IMR-90 (cell line): ENCODE results near the gene MARCKSL1. TPM values are rescaled to one million over a fixed set of nuclear protein-coding genes. Genes with fewer than 3 reads are reported as not detected.

Experiments
- ATAC-seq: fragments of 200-7000 bp; cut with Tn5 transposase; 2 replicates; pipeline ENCODE4 v1.9.1; 2020; ENCODE audit warnings: low read depth, mild to moderate bottlenecking, moderate library complexity
- BruUV-seq: library from RNA; stranded (reverse); fragments of 400-500 nt; replicated peaks from 2 replicates; lab custom pipeline; 2021; lab: Mats Ljungman, UMichigan
- CTCF ChIA-PET: fragments of 300-600 bp; formaldehyde crosslinking; extraction: SDS; loops from one replicate; lab custom pipeline; 2021; ENCODE audit warnings: antibody characterized with exemption; lab: Yijun Ruan, JAX
- POLR2A ChIA-PET: fragments of 300-600 bp; sonication (Branson Sonifier 250); formaldehyde crosslinking; loops from one replicate; lab custom pipeline; 2022; ENCODE audit warnings: antibody characterized with exemption; ENCODE audit not compliant: unreplicated experiment; lab: Charles Lee
- DNase-seq: peaks from one replicate; pipeline ENCODE4 v3.0.0; 2013
- H2AFZ ChIP-seq: replicated peaks from 2 replicates; pipeline ENCODE3; 2013; ENCODE audit warnings: low read length, mild to moderate bottlenecking; ENCODE audit not compliant: poor library complexity
- H2AK5ac ChIP-seq: 2 replicates; pipeline ENCODE4 v1.6.1; 2013; ENCODE audit warnings: low read depth, low read length, inconsistent platforms
- H2AK9ac ChIP-seq: replicated peaks from 2 replicates; pipeline ENCODE3; 2013; ENCODE audit warnings: mild to moderate bottlenecking, low read depth, low read length, moderate library complexity; ENCODE audit not compliant: poor library complexity
- H2BK120ac ChIP-seq: 2 replicates; pipeline ENCODE4 v1.6.1; 2013; ENCODE audit warnings: low read depth, low read length, inconsistent platforms
- H2BK15ac ChIP-seq: 3 replicates; pipeline ENCODE4 v1.6.1; 2013; ENCODE audit warnings: low read depth, low read length, inconsistent platforms
- H2BK20ac ChIP-seq: 2 replicates; pipeline ENCODE4 v1.6.1; 2013; ENCODE audit warnings: low read depth, mild to moderate bottlenecking, inconsistent platforms, low read length, moderate library complexity
- H2BK5ac ChIP-seq: 2 replicates; pipeline ENCODE4 v1.6.1; 2013; ENCODE audit warnings: mild to moderate bottlenecking, low read depth, low read length, inconsistent platforms; ENCODE audit not compliant: poor library complexity, severe bottlenecking
- H3K14ac ChIP-seq: replicated peaks from 2 replicates; pipeline ENCODE4 v1.6.1; 2013; ENCODE audit warnings: low read depth, low read length, inconsistent platforms
- H3K18ac ChIP-seq: 2 replicates; pipeline ENCODE4 v1.6.1; 2013; ENCODE audit warnings: low read depth, low read length, control low read depth
- H3K23ac ChIP-seq: 2 replicates; pipeline ENCODE4 v1.6.1; 2013; ENCODE audit warnings: low read depth, low read length, inconsistent platforms
- H3K27ac ChIP-seq: 2 replicates; pipeline ENCODE4 v1.5.1; 2013; ENCODE audit warnings: mild to moderate bottlenecking, control low read depth, low read length; ENCODE audit not compliant: insufficient read depth
- H3K27me3 ChIP-seq: 2 replicates; pipeline ENCODE4 v1.6.1; 2013; ENCODE audit warnings: low read length; ENCODE audit not compliant: control insufficient read depth, insufficient read depth
- H3K36me3 ChIP-seq: 2 replicates; pipeline ENCODE4 v1.6.1; 2013; ENCODE audit warnings: low read length, mixed read lengths; ENCODE audit not compliant: control insufficient read depth, insufficient read depth
- H3K4ac ChIP-seq: 2 replicates; pipeline ENCODE4 v1.6.1; 2013; ENCODE audit warnings: low read depth, low read length, inconsistent platforms
- H3K4me1 ChIP-seq: 2 replicates; pipeline ENCODE4 v1.6.1; 2013; ENCODE audit warnings: low read length, mixed read lengths; ENCODE audit not compliant: control insufficient read depth, insufficient read depth
- H3K4me2 ChIP-seq: 2 replicates; pipeline ENCODE4 v1.6.1; 2013; ENCODE audit warnings: low read depth, mild to moderate bottlenecking, control low read depth, low read length, moderate library complexity
- H3K4me3 ChIP-seq: 2 replicates; pipeline ENCODE4 v1.5.1; 2013; ENCODE audit warnings: low read depth, mild to moderate bottlenecking, control low read depth, low read length, moderate library complexity; ENCODE audit not compliant: insufficient read depth
- H3K56ac ChIP-seq: 2 replicates; pipeline ENCODE4 v1.6.1; 2013; ENCODE audit warnings: low read length, inconsistent platforms; ENCODE audit not compliant: insufficient read depth; ENCODE audit errors: extremely low read depth
- H3K79me1 ChIP-seq, 2 experiments: 2 replicates each; pipeline ENCODE4 v1.6.1; 2013; ENCODE audit warnings: low read length in 2 of 2, inconsistent platforms in 1 of 2, low read depth in 1 of 2
- H3K9ac ChIP-seq: 2 replicates; pipeline ENCODE4 v1.6.1; 2013; ENCODE audit warnings: low read depth, low read length, control low read depth
- H3K9me1 ChIP-seq: 2 replicates; pipeline ENCODE4 v1.6.1; 2013; ENCODE audit warnings: low read length, inconsistent platforms; ENCODE audit not compliant: insufficient read depth
- H3K9me3 ChIP-seq: 2 replicates; pipeline ENCODE4 v1.6.1; 2013; ENCODE audit warnings: low read length; ENCODE audit not compliant: control insufficient read depth, insufficient read depth
- H4K20me1 ChIP-seq: 2 replicates; pipeline ENCODE4 v1.6.1; 2013; ENCODE audit warnings: low read length, inconsistent platforms; ENCODE audit not compliant: insufficient read depth
- H4K5ac ChIP-seq: 2 replicates; pipeline ENCODE4 v1.6.1; 2013; ENCODE audit warnings: mild to moderate bottlenecking, low read depth, low read length, control low read depth
- H4K8ac ChIP-seq, 2 experiments: 2 replicates each; pipeline ENCODE4 v1.6.1; 2013; ENCODE audit warnings: low read depth in 2 of 2, low read length in 2 of 2, control low read depth in 1 of 2, inconsistent platforms in 1 of 2
- H4K91ac ChIP-seq: 2 replicates; pipeline ENCODE4 v1.6.1; 2013; ENCODE audit warnings: low read depth, low read length, inconsistent platforms; ENCODE audit not compliant: insufficient read depth
- BHLHE40 ChIP-seq: fragments of 150-350 bp; IDR thresholded peaks from 2 replicates; pipeline ENCODE4 v1.6.1; 2016; ENCODE audit warnings: mild to moderate bottlenecking, low read depth, low read length
- CTCF ChIP-seq: conservative IDR thresholded peaks from 2 replicates; pipeline ENCODE4 v1.5.1; 2012; ENCODE audit warnings: mild to moderate bottlenecking, low read depth, low read length, improper control_type of control experiment
- FOS ChIP-seq: fragments of 150-350 bp; IDR thresholded peaks from 2 replicates; pipeline ENCODE4 v1.6.1; 2016; ENCODE audit warnings: low read depth, low read length
- MAFK ChIP-seq: IDR thresholded peaks from 2 replicates; pipeline ENCODE4 v1.6.1; 2012; ENCODE audit warnings: low read depth, low read length, improper control_type of control experiment
- RAD21 ChIP-seq: IDR thresholded peaks from 2 replicates; pipeline ENCODE4 v1.6.1; 2012; ENCODE audit warnings: low read length, improper control_type of control experiment
- SMC3 ChIP-seq: fragments of 150-350 bp; IDR thresholded peaks from 2 replicates; pipeline ENCODE4 v1.6.1; 2016; ENCODE audit warnings: low read depth, mild to moderate bottlenecking, antibody characterized with exemption, low read length, moderate library complexity
- WGBS, 2 experiments: methylation state at CpG; one replicate each; pipeline versions ENCODE4 v1.1.5 to v1.1.7; 2013; ENCODE audit warnings: missing lambda C conversion rate in 2 of 2; ENCODE audit not compliant: insufficient read length in 1 of 2; ENCODE audit errors: extremely low coverage in 2 of 2; 5-methylcytosine and 5-hydroxymethylcytosine counted together
- dilution Hi-C: fragments of 300-500 bp; cut with HindIII; formaldehyde crosslinking; loops from one replicate; pipeline ENCODE4 v1.14.3; 2018; ENCODE audit warnings: low sequenced_read_pairs; ENCODE audit not compliant: unreplicated experiment
- in situ Hi-C: fragments of 300-500 bp; cut with MboI; formaldehyde crosslinking; loops from 3 replicates; pipeline ENCODE4 v1.14.3; 2019; ENCODE audit warnings: low sequenced_read_pairs, inconsistent platforms, mixed read lengths
- intact Hi-C: fragments of 100-400 bp; cut with micrococcal nuclease; formaldehyde crosslinking; loops from 2 replicates; pipeline ENCODE4 v1.10.0; 2022
- polyA plus RNA-seq, 3 experiments: library from polyadenylated mRNA; depleted of rRNA; stranded (reverse); fragments of >200 nt; gene quantifications; 2 replicates each; pipeline ENCODE4 v1.2.3, GENCODE V29; 2012; ENCODE audit warnings: low replicate concordance in 1 of 3
- total RNA-seq: library from RNA; depleted of rRNA; stranded (reverse); fragments of >200 nt; gene quantifications from 2 replicates; pipeline ENCODE4 v1.2.3, GENCODE V29; 2012

MARCKSL1 gene
- total and polyA plus RNA-seq, 2 of the 4 experiments (the other 2 are of a cell fraction): 37.5 to 218 TPM

GRCh38 chr1:32345289-32345827 lies 9.3 kb upstream of the MARCKSL1 start:
- H3K4me2 ChIP-seq: no peak overlapping the region
- in situ Hi-C loops: no loop called here
- ChIA-PET CTCF (no interaction called here), POLR2A (interaction anchor here (0.6 kb wide), 1 partner anchor 9 kb away, joined by 3 read pairs; the partner anchor contains the start of gene MARCKSL1)
- H3K4me1 ChIP-seq: peaks cover 8% of the 10 kb centered on the region
- H4K20me1 ChIP-seq: no peaks in the 10 kb centered on the region
- H3K4ac ChIP-seq: no peak overlapping the region; the same call in 1 of the 2 replicates
- peak; percentile 55 for ATAC-seq
- no peak for TF ChIP-seq MAFK
- TF ChIP-seq CTCF: no peak
- no peak for TF ChIP-seq FOS
- TF ChIP-seq SMC3: no peak
- TF ChIP-seq RAD21: no peak
- TF ChIP-seq BHLHE40: no peak
- no peak overlapping the region for H2AK5ac ChIP-seq
- no peak overlapping the region for H4K5ac ChIP-seq
- H4K91ac ChIP-seq: no peak overlapping the region
- dilution Hi-C loops: no loop called here
- peak overlapping the region; percentile 15 for H2AK9ac ChIP-seq
- no peaks in the 10 kb centered on the region for H3K9me3 ChIP-seq
- no peak overlapping the region for H3K18ac ChIP-seq
- H3K36me3 ChIP-seq: no peaks in the 10 kb centered on the region
- no peak overlapping the region for H2BK5ac ChIP-seq
- no peak overlapping the region for H4K8ac ChIP-seq
- H3K4me3 ChIP-seq: no peak overlapping the region
- no peaks in the 10 kb centered on the region for H3K27me3 ChIP-seq
- no peaks in the 10 kb centered on the region; the same call in none of the 2 replicates for H3K9me1 ChIP-seq
- 33% methylated on average over 2 of the region's 8 CpGs; no CpG with 5 or more reads in 1 of the 2 experiments for WGBS, 2 experiments
- H2AFZ ChIP-seq: peak overlapping the region; percentile 41
- H3K9ac ChIP-seq: no peak overlapping the region
- H3K14ac ChIP-seq: no peak overlapping the region
- H2BK120ac ChIP-seq: no peak overlapping the region
- no peak overlapping the region for H2BK15ac ChIP-seq
- peak; percentile 45 for DNase-seq
- no peak overlapping the region for H3K23ac ChIP-seq
- no peak overlapping the region for H3K56ac ChIP-seq
- H2BK20ac ChIP-seq: no peak overlapping the region
- H3K79me1 ChIP-seq: 0 out of 4 replicates have a peak, but pooled peaks cover 0 to 3% of the 10 kb centered on the region in 2 experiments
- no peak overlapping the region for H3K27ac ChIP-seq
- intact Hi-C loops: no loop called here
- BruUV-seq: no TSS peak
